HepG2 (cell line): ENCODE measurements around the gene ZNF747. TPM values are rescaled to one million over a fixed set of nuclear protein-coding genes. Genes with fewer than 3 reads are reported as not detected.

Source experiments
- ERF ChIP-seq: IDR thresholded peaks from 2 replicates; pipeline ENCODE4 v1.6.1; 2018; ENCODE audit warnings: missing biosample characterization, missing genetic modification reagents
- PRPF4 ChIP-seq: fragments of 200-400 bp; formaldehyde crosslinking; IDR thresholded peaks from 2 replicates; pipeline ENCODE4 v1.6.1; 2016; ENCODE audit warnings: low read length, low read depth; ENCODE audit not compliant: poor library complexity, severe bottlenecking
- TARDBP ChIP-seq: sonication (generic); formaldehyde crosslinking; IDR thresholded peaks from 2 replicates; pipeline ENCODE4 v1.8.0; 2022; ENCODE audit warnings: mild to moderate bottlenecking, missing genetic modification reagents
- ZBTB8A ChIP-seq: sonication (generic); formaldehyde crosslinking; IDR thresholded peaks from 2 replicates; pipeline ENCODE4 v1.4.0; 2020; ENCODE audit warnings: mild to moderate bottlenecking, low read depth, missing genetic modification reagents, borderline replicate concordance
- ZC3H13 ChIP-seq: sonication (generic); formaldehyde crosslinking; IDR thresholded peaks from 2 replicates; pipeline ENCODE4 v1.8.1; 2023; ENCODE audit warnings: mild to moderate bottlenecking, missing genetic modification reagents, moderate library complexity
- ZNF75D ChIP-seq: sonication (generic); formaldehyde crosslinking; IDR thresholded peaks from 2 replicates; pipeline ENCODE4 v1.8.1; 2023; ENCODE audit warnings: missing genetic modification reagents, mild to moderate bottlenecking, borderline replicate concordance
- polyA plus RNA-seq, 8 experiments: library from polyadenylated mRNA; depleted of rRNA in 3 of 8; stranded (reverse) in 7 of 8; unstranded in 1 of 8; fragments of >200 nt; fragmentation: Illumina TruSeq in 4 of 8; extraction: Trizol in 4 of 8; gene quantifications; 2 replicates each; pipeline versions ENCODE4 v1.2.1 to v1.2.3, GENCODE V29; 2011 to 2016; ENCODE audit warnings: low read depth in 4 of 8, missing spikeins in 1 of 8, mixed read lengths in 1 of 8; ENCODE audit not compliant: insufficient read depth in 1 of 8
- total RNA-seq, 5 experiments: library from RNA; depleted of rRNA; stranded (reverse); fragments of >200 nt; fragmentation: Illumina TruSeq; extraction: Trizol; gene quantifications; 2 replicates each; pipeline ENCODE4 v1.2.3, GENCODE V29; 2016; ENCODE audit warnings: low read depth in 1 of 5
- TF ChIP-seq, protein P1 (sequence below), 2 experiments: sonication (generic) in 1 of 2; formaldehyde crosslinking in 1 of 2; IDR thresholded peaks; 2 replicates each; pipeline versions ENCODE4 v1.6.1 to v1.9.0; 2014 to 2022; ENCODE audit warnings: antibody characterized with exemption in 1 of 2, borderline replicate concordance in 1 of 2, inconsistent platforms in 1 of 2, low read depth in 1 of 2, missing genetic modification reagents in 1 of 2
- TF ChIP-seq, protein P2 (sequence below): IDR thresholded peaks from 2 replicates; pipeline ENCODE4 v1.6.1; 2016; ENCODE audit warnings: low read depth, missing genetic modification reagents, missing compliant biosample characterization
- TF ChIP-seq, protein P3 (sequence below): fragments of 450-650 bp; IDR thresholded peaks from 2 replicates; pipeline ENCODE4 v1.6.1; 2017; ENCODE audit warnings: mild to moderate bottlenecking
- TF ChIP-seq, protein P4 (sequence below): sonication (generic); formaldehyde crosslinking; IDR thresholded peaks from 2 replicates; pipeline ENCODE4 v1.5.1; 2020; ENCODE audit warnings: mild to moderate bottlenecking, moderate library complexity, missing genetic modification reagents

ZNF747 gene
- total and polyA plus RNA-seq, 2 of the 13 experiments (the other 11 are each of a cell fraction or from before 2014, with no cell fraction given), result 7.2 to 10.2 TPM

DNA sequence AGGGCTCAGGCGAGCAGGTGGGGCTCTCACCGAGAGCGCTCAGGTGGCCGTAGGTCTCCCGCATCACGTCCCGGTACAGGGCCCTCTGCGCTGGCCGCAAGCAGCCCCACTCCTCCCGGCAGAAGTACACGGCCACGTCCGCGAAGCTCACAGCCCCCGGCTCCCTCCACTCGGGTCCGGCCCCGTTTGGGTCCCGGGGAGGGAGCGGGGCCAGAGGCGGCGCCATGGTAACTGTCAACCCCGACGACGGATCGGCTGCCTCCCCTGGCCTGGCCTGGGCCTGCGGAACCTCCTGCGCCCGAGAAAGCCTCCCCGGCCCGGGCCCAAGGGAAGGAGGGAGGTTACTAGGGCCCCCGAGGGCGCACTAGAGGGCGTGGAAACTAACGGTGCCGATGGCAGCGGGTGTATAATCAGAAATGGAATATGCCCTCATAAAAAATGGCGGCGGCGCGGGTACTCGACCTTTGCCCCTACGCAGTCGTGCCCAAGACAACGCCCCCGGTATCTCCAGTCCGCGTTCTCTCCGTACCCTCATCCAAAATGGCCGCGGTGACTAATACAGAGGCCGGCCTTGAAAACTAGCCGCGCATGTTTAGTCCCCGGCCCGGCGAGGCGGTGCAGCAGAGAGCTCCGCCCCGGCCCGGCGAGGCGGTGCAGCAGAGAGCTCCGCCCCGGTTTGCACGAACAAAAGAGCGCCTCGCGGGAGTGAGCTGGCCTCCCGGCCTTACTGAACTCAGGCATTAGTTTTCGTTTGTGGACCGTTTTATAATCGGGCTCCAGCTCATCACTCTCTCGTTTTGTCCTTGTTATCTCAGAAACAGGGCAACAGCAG lies 23.5 kb upstream of the ZNF747 start, which contains the start of gene ZNF764 (continued):
- TF ChIP-seq, protein P1, sequence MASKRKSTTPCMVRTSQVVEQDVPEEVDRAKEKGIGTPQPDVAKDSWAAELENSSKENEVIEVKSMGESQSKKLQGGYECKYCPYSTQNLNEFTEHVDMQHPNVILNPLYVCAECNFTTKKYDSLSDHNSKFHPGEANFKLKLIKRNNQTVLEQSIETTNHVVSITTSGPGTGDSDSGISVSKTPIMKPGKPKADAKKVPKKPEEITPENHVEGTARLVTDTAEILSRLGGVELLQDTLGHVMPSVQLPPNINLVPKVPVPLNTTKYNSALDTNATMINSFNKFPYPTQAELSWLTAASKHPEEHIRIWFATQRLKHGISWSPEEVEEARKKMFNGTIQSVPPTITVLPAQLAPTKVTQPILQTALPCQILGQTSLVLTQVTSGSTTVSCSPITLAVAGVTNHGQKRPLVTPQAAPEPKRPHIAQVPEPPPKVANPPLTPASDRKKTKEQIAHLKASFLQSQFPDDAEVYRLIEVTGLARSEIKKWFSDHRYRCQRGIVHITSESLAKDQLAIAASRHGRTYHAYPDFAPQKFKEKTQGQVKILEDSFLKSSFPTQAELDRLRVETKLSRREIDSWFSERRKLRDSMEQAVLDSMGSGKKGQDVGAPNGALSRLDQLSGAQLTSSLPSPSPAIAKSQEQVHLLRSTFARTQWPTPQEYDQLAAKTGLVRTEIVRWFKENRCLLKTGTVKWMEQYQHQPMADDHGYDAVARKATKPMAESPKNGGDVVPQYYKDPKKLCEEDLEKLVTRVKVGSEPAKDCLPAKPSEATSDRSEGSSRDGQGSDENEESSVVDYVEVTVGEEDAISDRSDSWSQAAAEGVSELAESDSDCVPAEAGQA (IDR thresholded peaks at IDR 0.05; ENCODE audit: low read depth), result peak; percentile 99
- TF ChIP-seq, protein P1 (CRISPR knock-in tag; IDR thresholded peaks at IDR 0.05; ENCODE audit: borderline replicate concordance), result no peak; the same call in 1 of the 2 replicates
- TF ChIP-seq, protein P2, sequence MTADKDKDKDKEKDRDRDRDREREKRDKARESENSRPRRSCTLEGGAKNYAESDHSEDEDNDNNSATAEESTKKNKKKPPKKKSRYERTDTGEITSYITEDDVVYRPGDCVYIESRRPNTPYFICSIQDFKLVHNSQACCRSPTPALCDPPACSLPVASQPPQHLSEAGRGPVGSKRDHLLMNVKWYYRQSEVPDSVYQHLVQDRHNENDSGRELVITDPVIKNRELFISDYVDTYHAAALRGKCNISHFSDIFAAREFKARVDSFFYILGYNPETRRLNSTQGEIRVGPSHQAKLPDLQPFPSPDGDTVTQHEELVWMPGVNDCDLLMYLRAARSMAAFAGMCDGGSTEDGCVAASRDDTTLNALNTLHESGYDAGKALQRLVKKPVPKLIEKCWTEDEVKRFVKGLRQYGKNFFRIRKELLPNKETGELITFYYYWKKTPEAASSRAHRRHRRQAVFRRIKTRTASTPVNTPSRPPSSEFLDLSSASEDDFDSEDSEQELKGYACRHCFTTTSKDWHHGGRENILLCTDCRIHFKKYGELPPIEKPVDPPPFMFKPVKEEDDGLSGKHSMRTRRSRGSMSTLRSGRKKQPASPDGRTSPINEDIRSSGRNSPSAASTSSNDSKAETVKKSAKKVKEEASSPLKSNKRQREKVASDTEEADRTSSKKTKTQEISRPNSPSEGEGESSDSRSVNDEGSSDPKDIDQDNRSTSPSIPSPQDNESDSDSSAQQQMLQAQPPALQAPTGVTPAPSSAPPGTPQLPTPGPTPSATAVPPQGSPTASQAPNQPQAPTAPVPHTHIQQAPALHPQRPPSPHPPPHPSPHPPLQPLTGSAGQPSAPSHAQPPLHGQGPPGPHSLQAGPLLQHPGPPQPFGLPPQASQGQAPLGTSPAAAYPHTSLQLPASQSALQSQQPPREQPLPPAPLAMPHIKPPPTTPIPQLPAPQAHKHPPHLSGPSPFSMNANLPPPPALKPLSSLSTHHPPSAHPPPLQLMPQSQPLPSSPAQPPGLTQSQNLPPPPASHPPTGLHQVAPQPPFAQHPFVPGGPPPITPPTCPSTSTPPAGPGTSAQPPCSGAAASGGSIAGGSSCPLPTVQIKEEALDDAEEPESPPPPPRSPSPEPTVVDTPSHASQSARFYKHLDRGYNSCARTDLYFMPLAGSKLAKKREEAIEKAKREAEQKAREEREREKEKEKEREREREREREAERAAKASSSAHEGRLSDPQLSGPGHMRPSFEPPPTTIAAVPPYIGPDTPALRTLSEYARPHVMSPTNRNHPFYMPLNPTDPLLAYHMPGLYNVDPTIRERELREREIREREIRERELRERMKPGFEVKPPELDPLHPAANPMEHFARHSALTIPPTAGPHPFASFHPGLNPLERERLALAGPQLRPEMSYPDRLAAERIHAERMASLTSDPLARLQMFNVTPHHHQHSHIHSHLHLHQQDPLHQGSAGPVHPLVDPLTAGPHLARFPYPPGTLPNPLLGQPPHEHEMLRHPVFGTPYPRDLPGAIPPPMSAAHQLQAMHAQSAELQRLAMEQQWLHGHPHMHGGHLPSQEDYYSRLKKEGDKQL (CRISPR knock-in tag), result no peak; the same call in 1 of the 2 replicates
- no peak for TF ChIP-seq ZNF75D (CRISPR knock-in tag)
- no peak for TF ChIP-seq PRPF4
- TF ChIP-seq TARDBP, result peak; percentile 76
- TF ChIP-seq, protein P3, sequence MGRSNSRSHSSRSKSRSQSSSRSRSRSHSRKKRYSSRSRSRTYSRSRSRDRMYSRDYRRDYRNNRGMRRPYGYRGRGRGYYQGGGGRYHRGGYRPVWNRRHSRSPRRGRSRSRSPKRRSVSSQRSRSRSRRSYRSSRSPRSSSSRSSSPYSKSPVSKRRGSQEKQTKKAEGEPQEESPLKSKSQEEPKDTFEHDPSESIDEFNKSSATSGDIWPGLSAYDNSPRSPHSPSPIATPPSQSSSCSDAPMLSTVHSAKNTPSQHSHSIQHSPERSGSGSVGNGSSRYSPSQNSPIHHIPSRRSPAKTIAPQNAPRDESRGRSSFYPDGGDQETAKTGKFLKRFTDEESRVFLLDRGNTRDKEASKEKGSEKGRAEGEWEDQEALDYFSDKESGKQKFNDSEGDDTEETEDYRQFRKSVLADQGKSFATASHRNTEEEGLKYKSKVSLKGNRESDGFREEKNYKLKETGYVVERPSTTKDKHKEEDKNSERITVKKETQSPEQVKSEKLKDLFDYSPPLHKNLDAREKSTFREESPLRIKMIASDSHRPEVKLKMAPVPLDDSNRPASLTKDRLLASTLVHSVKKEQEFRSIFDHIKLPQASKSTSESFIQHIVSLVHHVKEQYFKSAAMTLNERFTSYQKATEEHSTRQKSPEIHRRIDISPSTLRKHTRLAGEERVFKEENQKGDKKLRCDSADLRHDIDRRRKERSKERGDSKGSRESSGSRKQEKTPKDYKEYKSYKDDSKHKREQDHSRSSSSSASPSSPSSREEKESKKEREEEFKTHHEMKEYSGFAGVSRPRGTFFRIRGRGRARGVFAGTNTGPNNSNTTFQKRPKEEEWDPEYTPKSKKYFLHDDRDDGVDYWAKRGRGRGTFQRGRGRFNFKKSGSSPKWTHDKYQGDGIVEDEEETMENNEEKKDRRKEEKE, result no peak
- TF ChIP-seq, protein P4, sequence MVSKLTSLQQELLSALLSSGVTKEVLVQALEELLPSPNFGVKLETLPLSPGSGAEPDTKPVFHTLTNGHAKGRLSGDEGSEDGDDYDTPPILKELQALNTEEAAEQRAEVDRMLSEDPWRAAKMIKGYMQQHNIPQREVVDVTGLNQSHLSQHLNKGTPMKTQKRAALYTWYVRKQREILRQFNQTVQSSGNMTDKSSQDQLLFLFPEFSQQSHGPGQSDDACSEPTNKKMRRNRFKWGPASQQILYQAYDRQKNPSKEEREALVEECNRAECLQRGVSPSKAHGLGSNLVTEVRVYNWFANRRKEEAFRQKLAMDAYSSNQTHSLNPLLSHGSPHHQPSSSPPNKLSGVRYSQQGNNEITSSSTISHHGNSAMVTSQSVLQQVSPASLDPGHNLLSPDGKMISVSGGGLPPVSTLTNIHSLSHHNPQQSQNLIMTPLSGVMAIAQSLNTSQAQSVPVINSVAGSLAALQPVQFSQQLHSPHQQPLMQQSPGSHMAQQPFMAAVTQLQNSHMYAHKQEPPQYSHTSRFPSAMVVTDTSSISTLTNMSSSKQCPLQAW (CRISPR knock-in tag), result peak; percentile 93
- TF ChIP-seq ZC3H13 (CRISPR knock-in tag), result peak; percentile 81; the same call in 1 of the 2 replicates
- TF ChIP-seq ZBTB8A, result 0 out of 2 replicates have a peak, but pooled peaks have one; percentile 69
- peak; percentile 86; the same call in 1 of the 2 replicates for TF ChIP-seq ERF
